ENCODE measurements around the gene ITPKC.
"Not testable (repeated sequence)": the region's sequence is repeated elsewhere in the genome, so short reads cannot be mapped to it uniquely, and the experiment has no call there.

Gene ITPKC

GRCh38 chr19:40716031-40716481, 856 bp upstream of the ITPKC start:
- DNase-seq (ENCODE audit: low read depth) = no peak

GRCh38 chr19:40717325-40717879, 490 bp downstream of the ITPKC start:
- DNase-seq (ENCODE audit: low read depth) = no peak

- no peak for DNase-seq (ENCODE audit: low read depth)
Measured at GRCh38 chr19:40717880-40718773, 1.2 kb downstream of the ITPKC start.

- no peak for DNase-seq (ENCODE audit: low read depth)
Measured at GRCh38 chr19:40718774-40719391, 2.0 kb downstream of the ITPKC start.

- no peak for DNase-seq (ENCODE audit: low read depth)
Measured at GRCh38 chr19:40719414-40719894, 2.5 kb downstream of the ITPKC start.

GRCh38 chr19:40721140-40721486, 4.2 kb downstream of the ITPKC start:
- no peak for DNase-seq (ENCODE audit: low read depth)

- no peak for DNase-seq (ENCODE audit: low read depth)
Measured at GRCh38 chr19:40721936-40722661, 5.2 kb downstream of the ITPKC start.

- DNase-seq (ENCODE audit: low read depth) = no peak
Measured at GRCh38 chr19:40723661-40724254, 6.8 kb downstream of the ITPKC start.

GRCh38 chr19:40724315-40724714, 7.4 kb downstream of the ITPKC start:
- DNase-seq (ENCODE audit: low read depth) = no peak

- DNase-seq (ENCODE audit: low read depth) = no peak
Measured at GRCh38 chr19:40724855-40725254, 7.9 kb downstream of the ITPKC start.

- DNase-seq (ENCODE audit: low read depth) = no peak
Measured at GRCh38 chr19:40726279-40726678, 9.4 kb downstream of the ITPKC start.

GRCh38 chr19:40730065-40730464, 13.2 kb downstream of the ITPKC start:
- not testable (repeated sequence) for DNase-seq (ENCODE audit: low read depth)

- not testable (repeated sequence) for DNase-seq (ENCODE audit: low read depth)
Measured at GRCh38 chr19:40732304-40732703, 15.4 kb downstream of the ITPKC start.

GRCh38 chr19:40733149-40733548, 16.2 kb downstream of the ITPKC start:
- no peak for DNase-seq (ENCODE audit: low read depth)

- DNase-seq (ENCODE audit: low read depth) = no peak
Measured at GRCh38 chr19:40735013-40735771, 18.3 kb downstream of the ITPKC start.

- no peak for DNase-seq (ENCODE audit: low read depth)
Measured at GRCh38 chr19:40736661-40737060, 19.7 kb downstream of the ITPKC start.

GRCh38 chr19:40737102-40737644, 20.3 kb downstream of the ITPKC start:
- no peak for DNase-seq (ENCODE audit: low read depth)

GRCh38 chr19:40739030-40739839, 22.3 kb downstream of the ITPKC start:
- DNase-seq (ENCODE audit: low read depth) = no peak

GRCh38 chr19:40739871-40740703, 23.2 kb downstream of the ITPKC start:
- DNase-seq (ENCODE audit: low read depth) = no peak

Measured in GM04503 (cell line).